Breast epithelium (tissue), 3 donors: ENCODE measurements around the gene PDSS2.

ENCODE experiments used
- CTCF ChIP-seq, 3 donors: fragments of 450-650 bp; IDR thresholded peaks; one replicate each; pipeline ENCODE4 v1.5.1; 2016 to 2017; ENCODE audit warnings: antibody characterized with exemption in 3 of 3, mild to moderate bottlenecking in 3 of 3, moderate library complexity in 3 of 3
- POLR2A ChIP-seq: fragments of 450-650 bp; IDR thresholded peaks from one replicate; pipeline ENCODE4 v1.6.1; 2016; ENCODE audit warnings: antibody characterized with exemption, mild to moderate bottlenecking, moderate library complexity
- POLR2AphosphoS5 ChIP-seq, 3 donors: sonication (generic); formaldehyde crosslinking; IDR thresholded peaks; one replicate each; pipeline ENCODE4 v1.6.1; 2017; ENCODE audit warnings: antibody characterized with exemption in 3 of 3

GRCh38 chr6:107386340-107386739, 73.0 kb downstream of the PDSS2 start:
- TF ChIP-seq CTCF (IDR thresholded peaks at IDR 0.05) (no peak), POLR2AphosphoS5 (IDR thresholded peaks at IDR 0.05) (no peak), POLR2A (no peak)
